NB4 (cell line): ENCODE data around the gene PLPPR5.
"Not testable (repeated sequence)": the region's sequence is repeated elsewhere in the genome, so short reads cannot be mapped to it uniquely, and the experiment has no call there.

Experiments used
- DNase-seq: peaks from one replicate; pipeline ENCODE4 v3.0.0; 2010; ENCODE audit warnings: low read depth
- H3K4me3 ChIP-seq: one replicate; pipeline ENCODE4 v1.5.1; 2011; ENCODE audit warnings: mild to moderate bottlenecking, low read depth, low read length, moderate library complexity
- MYC ChIP-seq: IDR thresholded peaks from 2 replicates; pipeline ENCODE4 v1.6.1; 2011; ENCODE audit warnings: low read depth, low read length
- POLR2A ChIP-seq: IDR thresholded peaks from 2 replicates; pipeline ENCODE4 v1.6.1; 2011; ENCODE audit warnings: mild to moderate bottlenecking; ENCODE audit not compliant: insufficient read length; ENCODE audit errors: extremely low read depth
- TF ChIP-seq, protein P1 (sequence below): IDR thresholded peaks from 2 replicates; pipeline ENCODE4 v1.6.1; 2011; ENCODE audit warnings: low read depth, low read length
- TF ChIP-seq, protein P2 (sequence below): IDR thresholded peaks from one replicate; pipeline ENCODE4 v1.5.1; 2012; ENCODE audit warnings: low read depth, low read length

Gene PLPPR5, protein sequence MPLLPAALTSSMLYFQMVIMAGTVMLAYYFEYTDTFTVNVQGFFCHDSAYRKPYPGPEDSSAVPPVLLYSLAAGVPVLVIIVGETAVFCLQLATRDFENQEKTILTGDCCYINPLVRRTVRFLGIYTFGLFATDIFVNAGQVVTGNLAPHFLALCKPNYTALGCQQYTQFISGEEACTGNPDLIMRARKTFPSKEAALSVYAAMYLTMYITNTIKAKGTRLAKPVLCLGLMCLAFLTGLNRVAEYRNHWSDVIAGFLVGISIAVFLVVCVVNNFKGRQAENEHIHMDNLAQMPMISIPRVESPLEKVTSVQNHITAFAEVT

DNA sequence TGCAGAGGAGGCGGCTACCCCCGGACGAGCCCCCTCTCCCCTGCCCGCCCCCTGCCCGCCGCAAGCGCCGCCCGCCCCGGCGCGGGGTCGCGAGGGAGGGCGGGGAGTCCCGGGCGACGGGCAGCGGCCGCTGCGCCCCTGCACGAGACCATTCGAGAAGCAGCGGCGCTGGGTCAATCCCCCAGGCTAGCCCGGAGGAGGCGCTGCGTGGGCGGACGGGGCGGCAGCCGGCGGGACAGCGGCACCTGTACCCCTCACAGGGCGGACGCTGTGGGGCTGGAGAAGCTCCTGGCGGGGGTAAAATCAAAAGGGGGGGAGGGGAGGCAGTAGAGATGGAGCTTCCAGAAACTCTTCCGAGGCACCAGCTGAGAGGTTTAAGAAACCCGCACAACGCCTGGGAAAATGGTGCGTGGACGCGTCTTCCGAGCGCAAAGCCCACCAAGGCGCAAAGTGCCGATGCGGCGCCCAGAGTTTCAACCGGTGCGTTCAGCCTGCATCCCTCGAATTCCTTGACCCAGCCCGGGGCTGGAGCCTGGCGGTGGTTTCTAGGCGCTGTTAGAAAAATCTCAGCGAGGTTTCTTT is at the start of gene PLPPR5:
PLPPR5 (minus strand) TSS at position 1 of the 582 bp plus-strand sequence. CDS start 190 bp downstream, outside the sequence.
- H3K4me3 ChIP-seq: no peak within 1 kb of the TSS

DNA sequence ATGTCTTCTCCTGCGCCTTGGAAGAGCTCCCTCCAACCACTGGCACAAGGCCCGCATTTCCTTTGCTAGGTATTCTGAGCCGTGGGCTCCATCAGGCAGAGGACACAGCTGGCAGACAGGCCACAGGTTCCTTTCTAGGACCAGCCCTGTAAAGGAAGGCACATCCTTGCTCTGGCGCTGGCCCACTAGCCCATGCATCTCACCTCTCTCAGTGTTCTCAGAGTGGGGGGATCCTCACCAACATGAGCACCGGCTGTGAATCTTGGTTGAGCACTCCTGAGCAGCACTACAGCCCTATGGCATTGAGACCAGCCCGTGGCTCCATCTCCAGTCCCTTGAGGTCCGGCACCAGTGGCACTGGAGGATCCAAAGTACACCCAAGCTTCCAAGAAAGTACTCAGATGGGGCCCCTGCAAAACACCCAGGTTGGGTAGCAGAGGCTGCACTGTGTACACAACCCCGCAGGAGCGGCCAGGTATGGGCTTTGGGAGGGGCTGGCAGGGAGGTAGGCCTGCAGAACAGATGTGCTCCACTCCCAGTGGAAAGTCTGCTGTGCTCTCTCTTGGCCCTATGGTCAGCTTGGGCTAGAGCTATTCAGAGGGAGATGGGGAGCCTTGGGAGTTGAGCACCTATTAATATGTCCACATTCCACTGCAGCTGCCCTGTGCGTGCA is 47.1 kb upstream of the PLPPR5 start:
- H3K4me3 ChIP-seq: no peak overlapping the region
- TF ChIP-seq, protein P1, sequence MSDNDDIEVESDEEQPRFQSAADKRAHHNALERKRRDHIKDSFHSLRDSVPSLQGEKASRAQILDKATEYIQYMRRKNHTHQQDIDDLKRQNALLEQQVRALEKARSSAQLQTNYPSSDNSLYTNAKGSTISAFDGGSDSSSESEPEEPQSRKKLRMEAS: no peak
- TF ChIP-seq, protein P2, sequence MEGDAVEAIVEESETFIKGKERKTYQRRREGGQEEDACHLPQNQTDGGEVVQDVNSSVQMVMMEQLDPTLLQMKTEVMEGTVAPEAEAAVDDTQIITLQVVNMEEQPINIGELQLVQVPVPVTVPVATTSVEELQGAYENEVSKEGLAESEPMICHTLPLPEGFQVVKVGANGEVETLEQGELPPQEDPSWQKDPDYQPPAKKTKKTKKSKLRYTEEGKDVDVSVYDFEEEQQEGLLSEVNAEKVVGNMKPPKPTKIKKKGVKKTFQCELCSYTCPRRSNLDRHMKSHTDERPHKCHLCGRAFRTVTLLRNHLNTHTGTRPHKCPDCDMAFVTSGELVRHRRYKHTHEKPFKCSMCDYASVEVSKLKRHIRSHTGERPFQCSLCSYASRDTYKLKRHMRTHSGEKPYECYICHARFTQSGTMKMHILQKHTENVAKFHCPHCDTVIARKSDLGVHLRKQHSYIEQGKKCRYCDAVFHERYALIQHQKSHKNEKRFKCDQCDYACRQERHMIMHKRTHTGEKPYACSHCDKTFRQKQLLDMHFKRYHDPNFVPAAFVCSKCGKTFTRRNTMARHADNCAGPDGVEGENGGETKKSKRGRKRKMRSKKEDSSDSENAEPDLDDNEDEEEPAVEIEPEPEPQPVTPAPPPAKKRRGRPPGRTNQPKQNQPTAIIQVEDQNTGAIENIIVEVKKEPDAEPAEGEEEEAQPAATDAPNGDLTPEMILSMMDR: no peak
- no peak for TF ChIP-seq MYC
- no peak for TF ChIP-seq POLR2A
- no peak for DNase-seq

More for the DNA sequence above, at the start of gene PLPPR5:
- no peak for DNase-seq
- TF ChIP-seq, protein P2: no peak
- TF ChIP-seq POLR2A: no peak
- TF ChIP-seq, protein P1: no peak
- no peak for TF ChIP-seq MYC

- no peak for DNase-seq
- H3K4me3 ChIP-seq: no peak overlapping the region
- no peak for TF ChIP-seq MYC
- TF ChIP-seq, protein P2: no peak
- TF ChIP-seq POLR2A: no peak
- TF ChIP-seq, protein P1: no peak
These were observed 45.1 kb upstream of the PLPPR5 start for GRCh38 chr1:99049745-99050144.

DNA sequence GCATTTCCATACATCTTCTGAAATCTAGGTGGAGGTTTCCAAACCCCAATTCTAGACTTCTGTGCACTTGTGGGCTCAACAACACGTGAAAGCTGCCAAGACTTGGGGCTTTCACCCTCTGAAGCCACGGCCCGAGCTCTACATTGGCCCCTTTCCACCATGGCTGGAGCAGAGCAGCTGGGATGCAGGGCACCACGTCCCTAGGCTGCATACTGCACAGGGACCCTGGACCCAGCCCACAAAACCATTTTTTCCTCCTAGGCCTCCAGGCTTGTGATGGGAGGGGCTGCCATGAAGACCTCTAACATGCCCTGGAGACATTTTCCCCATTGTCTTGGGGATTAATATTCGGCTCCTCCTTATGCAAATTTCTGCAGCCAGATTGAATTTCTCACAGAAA is 32.1 kb upstream of the PLPPR5 start:
- not testable (repeated sequence) for DNase-seq, H3K4me3 ChIP-seq

DNA sequence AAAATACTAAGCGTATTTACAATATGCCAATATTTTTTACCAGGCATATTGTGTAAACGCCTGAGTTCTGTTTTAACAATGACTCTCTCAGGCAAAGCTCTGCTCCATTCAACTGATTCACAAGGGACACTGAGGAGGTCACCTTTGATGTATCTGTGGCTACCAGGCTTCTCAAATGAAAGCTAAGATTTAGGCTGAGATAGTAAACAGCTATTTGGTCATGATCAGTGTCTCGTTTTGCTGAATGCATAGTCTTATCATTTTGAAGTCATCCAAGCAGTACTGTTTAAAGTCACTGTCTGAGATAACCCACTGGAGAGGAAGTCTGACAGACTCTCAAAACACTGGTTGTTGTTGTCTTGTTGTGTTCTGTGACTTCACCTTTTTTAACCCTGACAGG is 13.7 kb upstream of the PLPPR5 start:
- no peak for DNase-seq
- no peak overlapping the region for H3K4me3 ChIP-seq
- TF ChIP-seq POLR2A: no peak
- TF ChIP-seq MYC: no peak
- TF ChIP-seq, protein P1: no peak
- TF ChIP-seq, protein P2: no peak

DNA sequence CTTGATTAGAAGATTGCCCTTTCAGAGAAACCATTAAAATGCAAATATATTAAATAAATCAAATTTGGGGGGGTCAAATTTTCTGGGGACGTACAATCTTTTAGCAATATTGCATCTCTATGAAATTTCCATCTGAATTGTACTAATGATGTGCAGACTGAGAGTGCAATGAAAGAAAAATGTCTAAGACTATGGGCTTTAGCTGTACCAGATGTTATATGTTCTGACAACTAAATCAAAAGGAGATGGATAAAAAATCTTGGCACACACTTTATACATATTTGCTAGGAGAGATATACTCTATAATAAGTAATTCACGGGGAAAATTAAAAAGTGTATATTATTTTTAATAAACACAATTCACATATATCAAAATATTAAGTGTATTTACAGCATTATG is 13.0 kb upstream of the PLPPR5 start:
- no peak for DNase-seq
- H3K4me3 ChIP-seq: no peak overlapping the region
- TF ChIP-seq MYC: no peak
- TF ChIP-seq POLR2A: no peak
- TF ChIP-seq, protein P1: no peak
- TF ChIP-seq, protein P2: no peak
